K562 (cell line): ENCODE measurements around the gene MYO1D. TPM values are rescaled to one million over a fixed set of nuclear protein-coding genes. Genes with fewer than 3 reads are reported as not detected.

ENCODE experiments used
- ATAC-seq: fragments of 200-7000 bp; cut with Tn5 transposase; 3 replicates; pipeline ENCODE4 v1.9.1; 2020; ENCODE audit warnings: moderate library complexity
- BruUV-seq: library from RNA; stranded (reverse); fragments of 400-500 nt; replicated peaks from 2 replicates; lab custom pipeline; 2021; lab: Mats Ljungman, UMichigan
- CTCF ChIA-PET: fragments of 300-600 bp; formaldehyde crosslinking; extraction: SDS; loops from one replicate; lab custom pipeline; 2021; ENCODE audit warnings: low intra/inter-chr PET ratio; lab: Yijun Ruan, JAX
- POLR2A ChIA-PET: fragments of 300-600, 350-650 bp; sonication (Branson Sonifier 250); formaldehyde crosslinking; extraction: SDS; loops from one replicate; lab custom pipeline; 2021; ENCODE audit warnings: antibody characterized with exemption, inconsistent platforms; lab: Yijun Ruan, JAX
- DNase-seq, 4 experiments: peaks; one replicate each; pipeline versions ENCODE4 v3.0.0 to v3.0.0-alpha.2; 2011 to 2018; ENCODE audit warnings: low spot score in 3 of 4, mixed read lengths in 3 of 4; ENCODE audit errors: extremely low read depth in 1 of 4
- FAIRE-seq: peaks from 2 replicates; lab custom pipeline; 2011; peaks lifted over from hg19 to GRCh38; lab: Jason Lieb, UNC
- H2AFZ ChIP-seq: 2 replicates; pipeline ENCODE4 v1.6.0; 2011; ENCODE audit warnings: low read depth, low read length, control low read depth, inconsistent platforms
- H3K27ac ChIP-seq: fragments of 200-600 bp; 3 replicates; pipeline ENCODE4 v1.8.0; 2011; ENCODE audit warnings: low read depth, mild to moderate bottlenecking, control low read depth, inconsistent platforms, low read length, moderate library complexity, mixed read lengths; ENCODE audit errors: extremely low read depth
- H3K27me3 ChIP-seq, 2 experiments: fragments of 300-600 bp in 1 of 2; 2 replicates in 1 of 2; 3 replicates in 1 of 2; pipeline versions ENCODE4 v1.6.0 to v1.8.0; 2011; ENCODE audit warnings: inconsistent platforms in 2 of 2, low read length in 2 of 2, mild to moderate bottlenecking in 1 of 2, mixed read lengths in 1 of 2, moderate library complexity in 1 of 2; ENCODE audit not compliant: control insufficient read depth in 2 of 2, insufficient read depth in 2 of 2
- H3K36me3 ChIP-seq: fragments of 300-600 bp; 3 replicates; pipeline ENCODE4 v1.8.0; 2011; ENCODE audit warnings: mild to moderate bottlenecking, low read length, inconsistent platforms; ENCODE audit not compliant: control insufficient read depth, insufficient read depth
- H3K4me1 ChIP-seq, 2 experiments: fragments of 200-600 bp in 1 of 2; replicated peaks in 1 of 2; 2 replicates in 1 of 2; 3 replicates in 1 of 2; pipeline versions ENCODE4 v1.5.1 to v1.8.0; 2011; ENCODE audit warnings: inconsistent platforms in 2 of 2, low read length in 2 of 2, mild to moderate bottlenecking in 1 of 2, mixed read lengths in 1 of 2, moderate library complexity in 1 of 2; ENCODE audit not compliant: control insufficient read depth in 2 of 2, insufficient read depth in 2 of 2
- H3K4me2 ChIP-seq: 2 replicates; pipeline ENCODE4 v1.6.1; 2011; ENCODE audit warnings: low read length, control low read depth, inconsistent platforms, mixed read lengths; ENCODE audit not compliant: insufficient read depth
- H3K4me3 ChIP-seq: fragments of 200-600 bp; sonication (generic), shearing (Covaris generic); 2 replicates; pipeline ENCODE4 v1.5.1; 2016; ENCODE audit warnings: control low read depth, inconsistent platforms
- H3K79me2 ChIP-seq: fragments of 200-600 bp; 3 replicates; pipeline ENCODE4 v1.8.0; 2011; ENCODE audit warnings: low read length, inconsistent platforms; ENCODE audit not compliant: control insufficient read depth, insufficient read depth
- H3K9ac ChIP-seq, 2 experiments: 2 replicates each; pipeline versions ENCODE4 v1.6.0 to v1.6.1; 2011; ENCODE audit warnings: low read depth in 2 of 2, low read length in 2 of 2, control low read depth in 1 of 2, inconsistent platforms in 1 of 2, mild to moderate bottlenecking in 1 of 2, mixed read lengths in 1 of 2; ENCODE audit not compliant: insufficient read depth in 1 of 2
- H3K9me1 ChIP-seq: one replicate; pipeline ENCODE4 v1.6.0; 2011; ENCODE audit warnings: inconsistent platforms, mild to moderate bottlenecking, low read length, moderate library complexity; ENCODE audit not compliant: control insufficient read depth, insufficient read depth
- H3K9me3 ChIP-seq: replicated peaks from 2 replicates; pipeline ENCODE4 v1.5.1; 2011; ENCODE audit warnings: low read depth, low read length, inconsistent platforms; ENCODE audit not compliant: control insufficient read depth, insufficient read depth
- H4K20me1 ChIP-seq: replicated peaks from 2 replicates; pipeline ENCODE4 v1.6.1; 2011; ENCODE audit warnings: low read length, inconsistent platforms, mixed read lengths; ENCODE audit not compliant: control insufficient read depth, insufficient read depth
- BACH1 ChIP-seq: fragments of 200-800 bp; sonication (Bioruptor generic); IDR thresholded peaks from 2 replicates; pipeline ENCODE4 v1.6.1; 2016; ENCODE audit warnings: missing genetic modification characterization, missing compliant biosample characterization
- CSDE1 ChIP-seq, 2 experiments: fragments of 450-650 bp; IDR thresholded peaks; 2 replicates each; pipeline ENCODE4 v1.6.1; 2016; ENCODE audit warnings: mild to moderate bottlenecking in 1 of 2
- E2F8 ChIP-seq: fragments of 450-650 bp; IDR thresholded peaks from 2 replicates; pipeline ENCODE4 v1.7.1; 2018; ENCODE audit warnings: mild to moderate bottlenecking, low read depth; ENCODE audit not compliant: partially characterized antibody
- EP400 ChIP-seq: fragments of 450-650 bp; IDR thresholded peaks from 2 replicates; pipeline ENCODE4 v1.6.1; 2017; ENCODE audit warnings: antibody characterized with exemption, mild to moderate bottlenecking, moderate library complexity
- MAFG ChIP-seq: fragments of 450-650 bp; conservative IDR thresholded peaks from 2 replicates; pipeline ENCODE4 v1.6.1; 2016; ENCODE audit warnings: missing genetic modification characterization, missing compliant biosample characterization
- MCM3 ChIP-seq: fragments of 450-650 bp; IDR thresholded peaks from 2 replicates; pipeline ENCODE4 v1.6.1; 2016
- POLR2AphosphoS2 ChIP-seq: IDR thresholded peaks from 2 replicates; pipeline ENCODE4 v1.6.1; 2012; ENCODE audit warnings: low read length, improper control_type of control experiment
- POLR2H ChIP-seq: IDR thresholded peaks from 2 replicates; pipeline ENCODE4 v1.6.1; 2016; ENCODE audit warnings: missing genetic modification characterization, low read depth, mild to moderate bottlenecking, control low read depth, missing compliant biosample characterization, moderate library complexity
- TEAD4 ChIP-seq, 2 experiments: sonication (generic) in 1 of 2; formaldehyde crosslinking in 1 of 2; IDR thresholded peaks; 2 replicates each; pipeline versions ENCODE4 v1.6.1 to v1.8.0; 2012 to 2022; ENCODE audit warnings: borderline replicate concordance in 1 of 2, inconsistent platforms in 1 of 2, low read length in 1 of 2, mild to moderate bottlenecking in 1 of 2, missing genetic modification reagents in 1 of 2
- WGBS: fragments of 100-300 bp; shearing (Covaris generic); methylation state at CpG from one replicate; pipeline ENCODE4 v1.1.6; 2016; ENCODE audit warnings: low coverage, mixed read lengths; ENCODE audit not compliant: insufficient coverage; ENCODE audit errors: missing lambda C conversion rate; 5-methylcytosine and 5-hydroxymethylcytosine counted together
- in situ Hi-C: fragments of 300-500 bp; cut with MboI; formaldehyde crosslinking; loops from 4 replicates; pipeline ENCODE4 v1.15.0; 2018; ENCODE audit warnings: inconsistent platforms, mixed read lengths
- intact Hi-C: fragments of 100-400 bp; cut with micrococcal nuclease; formaldehyde crosslinking; loops from 2 replicates; pipeline ENCODE4 v1.14.2; 2022
- polyA plus RNA-seq, 8 experiments: library from polyadenylated mRNA; depleted of rRNA in 4 of 8; stranded (reverse) in 5 of 8; unstranded in 3 of 8; fragments of >200 nt; fragmentation: Nextera tagmentation in 2 of 8; fragmentation: Illumina TruSeq in 1 of 8; extraction: Ambion mirVana in 2 of 8; extraction: Trizol in 1 of 8; gene quantifications; 2 replicates each; pipeline versions ENCODE4 v1.2.1 to v1.2.3, GENCODE V29; 2011 to 2014; ENCODE audit warnings: inconsistent platforms in 1 of 8, missing spikeins in 1 of 8
- total RNA-seq, 7 experiments: library from RNA; depleted of rRNA in 6 of 7; stranded (reverse); fragments of >200 nt in 6 of 7; fragmentation: Illumina TruSeq in 2 of 7; extraction: Trizol in 2 of 7; gene quantifications; 2 replicates each; pipeline versions ENCODE4 v1.2.1 to v1.2.3, GENCODE V29; 2011 to 2021; ENCODE audit warnings: low replicate concordance in 1 of 7
- TF ChIP-seq, protein P1 (sequence below), 2 experiments: fragments of 450-650 bp; conservative IDR thresholded peaks; 2 replicates each; pipeline ENCODE4 v1.6.1; 2017; ENCODE audit warnings: mild to moderate bottlenecking in 2 of 2, moderate library complexity in 2 of 2

MYO1D gene
- total and polyA plus RNA-seq, 9 of the 15 experiments (the other 6 are each of a cell fraction or from before 2014, with no cell fraction given) = 2.1 to 71.2 (median 45.4) TPM

- Histone ChIP-seq H3K9me1 (no peaks in the 10 kb centered on the region), H3K4me2 (peak overlapping the region; percentile 5; the same call in 1 of the 2 replicates), H2AFZ (no peak overlapping the region), H3K9me3 (no peaks in the 10 kb centered on the region), H3K4me1 (peaks cover 11 to 17% of the 10 kb centered on the region in 2 experiments; a peak in 4 of 5 replicates), H3K4me3 (no peak overlapping the region; the same call in 1 of the 2 replicates), H3K27ac (no peak overlapping the region; the same call in 2 of the 3 replicates), H3K9ac (0 out of 4 replicates have a peak overlapping the region, but pooled peaks of 1 of the 2 experiments have one; percentile 13), H3K36me3 (peaks cover 70% of the 10 kb centered on the region), H4K20me1 (peaks cover 8% of the 10 kb centered on the region; the same call in 1 of the 2 replicates), H3K79me2 (peaks cover 75% of the 10 kb centered on the region), H3K27me3 (no peaks in the 10 kb centered on the region)
- BruUV-seq = no TSS peak
- intact Hi-C loops (loop anchor here (10.0 kb wide), 1 partner anchor 72 kb away; no protein-coding TSS in a partner anchor), in situ Hi-C loops (no loop called here)
- ATAC-seq = no peak
- TF ChIP-seq MAFG (no peak), TEAD4 (IDR thresholded peaks at IDR 0.05; ENCODE audit: low read length) (no peak), TEAD4 (CRISPR knock-in tag; IDR thresholded peaks at IDR 0.05; ENCODE audit: borderline replicate concordance) (no peak)
- CTCF ChIA-PET = interaction anchor here (0.7 kb wide), 1 partner anchor 1007 kb away, joined by 4 read pairs; no protein-coding TSS in a partner anchor
- WGBS = 82% methylated on average over 2 of the region's 2 CpGs
- no peak for DNase-seq
- POLR2A ChIA-PET = interaction anchor here (0.9 kb wide), 1 partner anchor 98 kb away, joined by 4 read pairs; no protein-coding TSS in a partner anchor
- FAIRE-seq = no peak
Observed at GRCh38 chr17:32446949-32447348, 430.0 kb downstream of the MYO1D start.

- Histone ChIP-seq H3K27ac (peak overlapping the region; percentile 95), H3K36me3 (peaks cover 60% of the 10 kb centered on the region), H3K27me3 (no peaks in the 10 kb centered on the region), H3K4me2 (peak overlapping the region; percentile 94), H3K4me1 (peaks cover 11 to 17% of the 10 kb centered on the region in 2 experiments; a peak in 4 of 5 replicates), H3K9me3 (no peaks in the 10 kb centered on the region), H2AFZ (no peak overlapping the region), H3K9ac (peak overlapping the region in 1 of 2 experiments; percentile 99; a peak in 2 of 4 replicates), H3K9me1 (no peaks in the 10 kb centered on the region), H3K4me3 (peak overlapping the region; percentile 99), H3K79me2 (peaks cover 66% of the 10 kb centered on the region), H4K20me1 (peaks cover 8% of the 10 kb centered on the region; the same call in 1 of the 2 replicates)
- WGBS = 4% methylated on average over 2 of the region's 2 CpGs
- ATAC-seq (peak; percentile 20; the same call in 2 of the 3 replicates), DNase-seq (peak in 2 of 4 experiments; percentile 58 to 68), FAIRE-seq (peak; percentile 66)
- POLR2A ChIA-PET = interaction anchor here (0.5 to 1.6 kb wide), 4 partner anchors 16 to 414 kb away, joined by 3 to 5 read pairs (median 4); no protein-coding TSS in a partner anchor
- no TSS peak for BruUV-seq
- in situ Hi-C loops (no loop called here), intact Hi-C loops (loop anchor here (2.0 to 10.0 kb wide), 2 partner anchors 71 to 103 kb away; partner anchors contain the start of gene C17orf75)
- CTCF ChIA-PET = no interaction called here
- TF ChIP-seq POLR2H (tag) = 0 out of 2 replicates have a peak, but pooled peaks have one; percentile 26
- peak; percentile 49 for TF ChIP-seq EP400
- TF ChIP-seq POLR2AphosphoS2 = no peak
- TF ChIP-seq BACH1 (tag) = peak; percentile 74
- TF ChIP-seq MCM3 = no peak
- TF ChIP-seq, protein P1, sequence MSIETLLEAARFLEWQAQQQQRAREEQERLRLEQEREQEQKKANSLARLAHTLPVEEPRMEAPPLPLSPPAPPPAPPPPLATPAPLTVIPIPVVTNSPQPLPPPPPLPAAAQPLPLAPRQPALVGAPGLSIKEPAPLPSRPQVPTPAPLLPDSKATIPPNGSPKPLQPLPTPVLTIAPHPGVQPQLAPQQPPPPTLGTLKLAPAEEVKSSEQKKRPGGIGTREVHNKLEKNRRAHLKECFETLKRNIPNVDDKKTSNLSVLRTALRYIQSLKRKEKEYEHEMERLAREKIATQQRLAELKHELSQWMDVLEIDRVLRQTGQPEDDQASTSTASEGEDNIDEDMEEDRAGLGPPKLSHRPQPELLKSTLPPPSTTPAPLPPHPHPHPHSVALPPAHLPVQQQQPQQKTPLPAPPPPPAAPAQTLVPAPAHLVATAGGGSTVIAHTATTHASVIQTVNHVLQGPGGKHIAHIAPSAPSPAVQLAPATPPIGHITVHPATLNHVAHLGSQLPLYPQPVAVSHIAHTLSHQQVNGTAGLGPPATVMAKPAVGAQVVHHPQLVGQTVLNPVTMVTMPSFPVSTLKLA (conservative IDR thresholded peaks at IDR 0.05) = no peak; a peak in 1 of 4 replicates
- no peak for TF ChIP-seq E2F8
- no peak for TF ChIP-seq CSDE1 (IDR thresholded peaks at IDR 0.05)
Observed at GRCh38 chr17:32445971-32446370, 431.0 kb downstream of the MYO1D start.
